PC-9 (cell line): ENCODE results near the gene DBF4B. TPM values are rescaled to one million over a fixed set of nuclear protein-coding genes. Genes with fewer than 3 reads are reported as not detected.

Experiments used
- BruUV-seq: library from RNA; stranded (reverse); fragments of 400-500 nt; replicated peaks from 2 replicates; lab custom pipeline; 2021; lab: Mats Ljungman, UMichigan
- CTCF ChIA-PET: fragments of 300-600 bp; sonication (Branson Sonifier 250); formaldehyde crosslinking; loops from one replicate; lab custom pipeline; 2022; ENCODE audit warnings: antibody characterized with exemption; lab: Charles Lee
- POLR2A ChIA-PET: fragments of 300-600 bp; sonication (Branson Sonifier 250); formaldehyde crosslinking; loops from one replicate; lab custom pipeline; 2022; ENCODE audit warnings: antibody characterized with exemption; ENCODE audit not compliant: unreplicated experiment; lab: Charles Lee
- DNase-seq, 2 experiments: peaks; one replicate each; pipeline versions ENCODE4 v3.0.0 to v3.0.0-alpha.2; 2015 to 2022; ENCODE audit warnings: mixed read lengths in 1 of 2
- H2AFZ ChIP-seq: fragments of 200-600 bp; sonication (generic); 2 replicates; pipeline ENCODE4 v1.8.1; 2017; ENCODE audit warnings: antibody characterized with exemption
- H3F3A ChIP-seq: fragments of 200-600 bp; sonication (generic); 2 replicates; pipeline ENCODE4 v1.8.1; 2017; ENCODE audit warnings: antibody characterized with exemption, mild to moderate bottlenecking, low read depth; ENCODE audit not compliant: insufficient read depth
- H3K27ac ChIP-seq: fragments of 200-600 bp; sonication (generic); 2 replicates; pipeline ENCODE4 v1.6.1; 2016; ENCODE audit warnings: mixed run types
- H3K27me3 ChIP-seq: fragments of 200-600 bp; sonication (generic); 2 replicates; pipeline ENCODE4 v1.6.1; 2016; ENCODE audit warnings: low read depth, mixed run types; ENCODE audit not compliant: insufficient read depth
- H3K36me3 ChIP-seq: fragments of 200-600 bp; sonication (generic); 2 replicates; pipeline ENCODE4 v1.6.1; 2016; ENCODE audit warnings: low read depth, mixed run types
- H3K4me1 ChIP-seq: fragments of 200-600 bp; sonication (generic); replicated peaks from 2 replicates; pipeline ENCODE4 v1.6.1; 2016; ENCODE audit warnings: mixed run types; ENCODE audit not compliant: insufficient read depth
- H3K4me2 ChIP-seq: fragments of 200-600 bp; sonication (generic); 2 replicates; pipeline ENCODE4 v1.6.1; 2017; ENCODE audit warnings: mixed run types
- H3K4me3 ChIP-seq: fragments of 200-600 bp; sonication (generic); 2 replicates; pipeline ENCODE4 v1.6.1; 2016; ENCODE audit warnings: mixed run types
- H3K79me2 ChIP-seq: fragments of 200-600 bp; sonication (generic); 2 replicates; pipeline ENCODE4 v1.6.1; 2017; ENCODE audit warnings: low read depth, mixed run types
- H3K9me2 ChIP-seq: fragments of 200-600 bp; sonication (generic); 2 replicates; pipeline ENCODE4 v1.8.1; 2017; ENCODE audit warnings: mild to moderate bottlenecking; ENCODE audit not compliant: insufficient read depth
- H3K9me3 ChIP-seq: fragments of 200-600 bp; sonication (generic); 2 replicates; pipeline ENCODE4 v1.8.1; 2016; ENCODE audit warnings: low read depth; ENCODE audit not compliant: insufficient read depth
- H4K20me1 ChIP-seq: fragments of 200-600 bp; sonication (generic); 2 replicates; pipeline ENCODE4 v1.8.1; 2017; ENCODE audit not compliant: insufficient read depth
- EZH2 ChIP-seq: fragments of 200-600 bp; sonication (generic); IDR thresholded peaks from 2 replicates; pipeline ENCODE4 v1.8.0; 2017; ENCODE audit warnings: antibody characterized with exemption, low read depth
- intact Hi-C: fragments of 100-400 bp; cut with micrococcal nuclease; formaldehyde crosslinking; loops from one replicate; pipeline ENCODE4 v1.10.0; 2022; ENCODE audit not compliant: unreplicated experiment
- total RNA-seq: library from RNA; stranded (reverse); gene quantifications from 2 replicates; pipeline ENCODE4 v1.2.3, GENCODE V29; 2021
- TF ChIP-seq, protein P1 (sequence below): fragments of 200-600 bp; sonication (generic); conservative IDR thresholded peaks from 2 replicates; pipeline ENCODE4 v1.6.1; 2017; ENCODE audit warnings: mixed run types, antibody characterized with exemption, mild to moderate bottlenecking, moderate library complexity

The DBF4B gene
- total RNA-seq, 1 experiment from 2014 or later: 33.3 TPM

DNA sequence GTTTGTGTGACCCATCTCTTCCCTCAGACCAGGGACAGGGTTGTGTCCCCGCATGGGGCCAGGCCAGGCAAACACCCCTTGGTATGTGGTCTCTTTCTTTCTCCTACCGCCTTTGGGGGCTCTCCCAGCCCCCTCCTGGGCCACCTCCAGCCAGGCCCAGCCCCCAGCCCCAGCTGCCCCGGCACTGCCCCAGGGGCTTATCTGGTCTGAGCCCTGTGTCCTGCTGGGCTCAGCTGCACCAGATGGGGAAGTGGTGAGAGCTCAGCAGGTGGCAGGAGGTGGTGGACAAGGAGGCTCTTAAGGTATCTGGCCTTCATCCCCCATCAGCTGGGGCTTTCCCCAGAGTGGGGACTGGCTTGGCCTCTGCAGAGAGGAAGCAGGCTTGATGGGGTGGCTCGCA is 59.0 kb downstream of the DBF4B start:
- Histone ChIP-seq H3K27me3 (no peaks in the 10 kb centered on the region), H3K9me3 (no peaks in the 10 kb centered on the region), H3F3A (peaks cover 4% of the 10 kb centered on the region; the same call in 1 of the 2 replicates), H3K9me2 (no peaks in the 10 kb centered on the region), H3K36me3 (no peaks in the 10 kb centered on the region), H3K79me2 (no peaks in the 10 kb centered on the region), H3K27ac (no peak overlapping the region), H2AFZ (no peak overlapping the region), H4K20me1 (no peaks in the 10 kb centered on the region; the same call in 1 of the 2 replicates), H3K4me1 (no peaks in the 10 kb centered on the region), H3K4me3 (no peak overlapping the region), H3K4me2 (no peak overlapping the region)
- intact Hi-C loops: no loop called here
- no TSS peak for BruUV-seq
- ChIA-PET CTCF (no interaction called here), POLR2A (no interaction called here)
- no peak for TF ChIP-seq EZH2
- TF ChIP-seq, protein P1, sequence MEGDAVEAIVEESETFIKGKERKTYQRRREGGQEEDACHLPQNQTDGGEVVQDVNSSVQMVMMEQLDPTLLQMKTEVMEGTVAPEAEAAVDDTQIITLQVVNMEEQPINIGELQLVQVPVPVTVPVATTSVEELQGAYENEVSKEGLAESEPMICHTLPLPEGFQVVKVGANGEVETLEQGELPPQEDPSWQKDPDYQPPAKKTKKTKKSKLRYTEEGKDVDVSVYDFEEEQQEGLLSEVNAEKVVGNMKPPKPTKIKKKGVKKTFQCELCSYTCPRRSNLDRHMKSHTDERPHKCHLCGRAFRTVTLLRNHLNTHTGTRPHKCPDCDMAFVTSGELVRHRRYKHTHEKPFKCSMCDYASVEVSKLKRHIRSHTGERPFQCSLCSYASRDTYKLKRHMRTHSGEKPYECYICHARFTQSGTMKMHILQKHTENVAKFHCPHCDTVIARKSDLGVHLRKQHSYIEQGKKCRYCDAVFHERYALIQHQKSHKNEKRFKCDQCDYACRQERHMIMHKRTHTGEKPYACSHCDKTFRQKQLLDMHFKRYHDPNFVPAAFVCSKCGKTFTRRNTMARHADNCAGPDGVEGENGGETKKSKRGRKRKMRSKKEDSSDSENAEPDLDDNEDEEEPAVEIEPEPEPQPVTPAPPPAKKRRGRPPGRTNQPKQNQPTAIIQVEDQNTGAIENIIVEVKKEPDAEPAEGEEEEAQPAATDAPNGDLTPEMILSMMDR: no peak
- DNase-seq: no peak

- H2AFZ ChIP-seq: no peak overlapping the region
- CTCF ChIA-PET: no interaction called here
Measured at GRCh38 chr17:44768505-44769142, 60.2 kb downstream of the DBF4B start.

DNA sequence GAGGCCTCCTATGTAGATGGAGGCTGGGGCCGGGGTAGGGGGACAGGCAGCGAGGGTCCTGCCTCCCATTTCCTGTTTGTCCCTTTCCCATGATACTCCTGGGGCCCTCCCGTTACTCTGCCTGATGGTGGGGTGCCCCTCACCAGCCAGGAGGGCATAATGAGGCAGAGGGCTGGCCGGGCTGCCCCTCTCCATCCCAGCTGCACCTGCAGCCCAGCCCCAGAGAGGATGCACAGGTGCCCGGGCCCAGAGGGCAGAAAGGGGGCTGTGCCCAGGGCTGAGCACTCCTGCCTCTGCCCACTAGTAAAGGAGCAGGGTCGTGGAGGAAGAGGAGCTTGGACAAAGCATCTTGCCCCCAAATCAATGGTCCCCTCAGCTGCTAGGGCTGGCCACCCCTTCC is 60.8 kb downstream of the DBF4B start:
- ChIA-PET CTCF (no interaction called here), POLR2A (interaction anchor here (0.6 kb wide), 2 partner anchors 10 to 384 kb away, joined by 3 read pairs; no protein-coding TSS in a partner anchor)
- intact Hi-C loops: no loop called here
- Histone ChIP-seq H3K9me2 (no peaks in the 10 kb centered on the region), H4K20me1 (no peaks in the 10 kb centered on the region; the same call in 1 of the 2 replicates), H3K4me3 (no peak overlapping the region), H3K27ac (no peak overlapping the region), H3K4me2 (no peak overlapping the region), H3K4me1 (no peaks in the 10 kb centered on the region), H3K9me3 (no peaks in the 10 kb centered on the region), H3F3A (no peaks in the 10 kb centered on the region), H3K79me2 (no peaks in the 10 kb centered on the region), H3K27me3 (no peaks in the 10 kb centered on the region), H2AFZ (no peak overlapping the region), H3K36me3 (no peaks in the 10 kb centered on the region)
- no peak for DNase-seq
- TF ChIP-seq, protein P1: no peak
- no peak for TF ChIP-seq EZH2
- BruUV-seq: no TSS peak

More at GRCh38 chr17:44768505-44769142, 60.2 kb downstream of the DBF4B start:
- no peaks in the 10 kb centered on the region for H3K9me3 ChIP-seq
- H4K20me1 ChIP-seq: no peaks in the 10 kb centered on the region; the same call in 1 of the 2 replicates
- DNase-seq: no peak
- no peaks in the 10 kb centered on the region for H3F3A ChIP-seq
- H3K27me3 ChIP-seq: no peaks in the 10 kb centered on the region
- H3K36me3 ChIP-seq: no peaks in the 10 kb centered on the region
- TF ChIP-seq EZH2: no peak
- TF ChIP-seq, protein P1: no peak
- H3K4me2 ChIP-seq: no peak overlapping the region
- intact Hi-C loops: no loop called here
- no peak overlapping the region for H3K4me3 ChIP-seq
- POLR2A ChIA-PET: interaction anchor here (0.6 kb wide), 2 partner anchors 10 to 383 kb away, joined by 3 read pairs; no protein-coding TSS in a partner anchor
- H3K79me2 ChIP-seq: no peaks in the 10 kb centered on the region
- no peak overlapping the region for H3K27ac ChIP-seq
- BruUV-seq: no TSS peak
- no peaks in the 10 kb centered on the region for H3K4me1 ChIP-seq
- no peaks in the 10 kb centered on the region for H3K9me2 ChIP-seq
